Measurements from ENCODE around the gene BICDL1.

DNA sequence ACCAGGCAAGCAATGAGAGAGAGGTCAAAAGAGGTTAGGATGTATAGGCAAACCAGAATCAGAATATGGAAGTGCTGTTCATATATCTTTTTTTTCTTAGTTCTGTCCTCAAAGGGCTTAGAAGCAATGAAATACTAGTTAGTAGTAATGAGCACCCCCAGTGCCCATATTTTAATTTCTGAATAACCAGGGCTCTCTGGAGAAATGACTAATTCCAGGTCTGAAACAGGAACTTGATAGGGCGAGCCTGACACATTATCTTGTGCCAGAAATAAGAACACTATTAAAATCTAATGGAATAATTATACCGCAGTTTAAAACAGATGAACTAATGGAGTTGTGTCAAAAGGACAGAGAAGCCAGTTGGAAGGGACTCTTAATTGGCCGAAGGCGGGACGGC is 30.9 kb downstream of the BICDL1 start:
- TF ChIP-seq CTCF (conservative IDR thresholded peaks at IDR 0.05; ENCODE audit: low read length), result no peak
- TF ChIP-seq EZH2phosphoT487 (IDR thresholded peaks at IDR 0.05; ENCODE audit: borderline replicate concordance), result no peak
